ENCODE data around the gene CYP21A2.
"Not testable (repeated sequence)": the region's sequence is repeated elsewhere in the genome, so short reads cannot be mapped to it uniquely, and the experiment has no call there.

CYP21A2 gene

DNA sequence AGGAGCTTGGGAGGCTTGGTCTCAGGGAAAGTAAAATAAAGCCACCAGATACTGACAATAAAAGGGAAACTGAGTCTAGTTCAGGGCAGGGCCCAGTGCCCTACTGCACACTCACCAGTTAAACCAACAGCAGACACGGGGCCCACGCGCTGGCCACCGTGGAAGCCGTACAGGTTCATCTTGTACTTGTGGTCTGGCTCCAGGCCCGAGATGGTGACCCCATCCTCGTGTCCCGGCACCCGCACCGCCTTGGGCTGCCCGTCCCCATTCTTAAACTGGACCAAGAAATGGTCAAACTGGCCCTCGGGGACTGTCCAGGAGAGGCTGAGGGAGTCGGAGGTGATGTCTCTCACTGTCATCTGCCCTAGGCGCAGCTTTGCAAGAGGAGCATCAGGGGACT, 26.5 kb downstream of the CYP21A2 start:
- Histone ChIP-seq H3K4me3 (ENCODE audit: low read length) (no peak overlapping the region), H3K4me1 (ENCODE audit: control insufficient read depth, low read depth, low read length) (no peaks in the 10 kb centered on the region), H3K36me3 (ENCODE audit: control insufficient read depth, low read depth, low read length) (no peaks in the 10 kb centered on the region), H3K27ac (ENCODE audit: low read length) (no peak overlapping the region), H3K9ac (ENCODE audit: low read length) (no peak overlapping the region), H3K9me3 (ENCODE audit: control insufficient read depth, low read depth, low read length) (no peaks in the 10 kb centered on the region), H3K27me3 (ENCODE audit: control insufficient read depth, insufficient read depth, low read length) (no peaks in the 10 kb centered on the region)

DNA sequence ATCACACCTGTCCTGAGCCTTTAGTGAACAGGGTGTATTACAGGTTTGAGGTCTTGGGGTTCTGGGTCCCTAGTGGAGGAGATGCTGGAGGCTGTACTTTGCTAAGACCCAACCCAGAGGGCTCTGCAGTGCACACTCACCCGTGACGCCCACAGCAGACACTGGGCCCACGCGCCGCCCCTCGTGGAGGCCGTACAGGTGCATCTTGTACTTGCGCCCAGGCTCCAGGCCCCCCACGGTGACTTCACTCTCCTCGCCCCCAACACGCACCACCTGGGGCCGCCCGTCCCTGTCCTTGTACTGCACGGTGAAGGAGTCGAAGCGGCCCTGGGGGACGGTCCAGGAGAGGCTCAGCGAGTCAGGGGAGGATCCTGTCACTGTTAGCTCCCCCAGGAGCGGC, 29.3 kb downstream of the CYP21A2 start:
- H3K27me3 ChIP-seq (ENCODE audit: control insufficient read depth, insufficient read depth, low read length); H3K4me1 ChIP-seq (ENCODE audit: control insufficient read depth, low read depth, low read length); H3K36me3 ChIP-seq (ENCODE audit: control insufficient read depth, low read depth, low read length); H3K4me3 ChIP-seq (ENCODE audit: low read length); H3K9me3 ChIP-seq (ENCODE audit: control insufficient read depth, low read depth, low read length); H3K9ac ChIP-seq (ENCODE audit: low read length); H3K27ac ChIP-seq (ENCODE audit: low read length): not testable (repeated sequence)

DNA sequence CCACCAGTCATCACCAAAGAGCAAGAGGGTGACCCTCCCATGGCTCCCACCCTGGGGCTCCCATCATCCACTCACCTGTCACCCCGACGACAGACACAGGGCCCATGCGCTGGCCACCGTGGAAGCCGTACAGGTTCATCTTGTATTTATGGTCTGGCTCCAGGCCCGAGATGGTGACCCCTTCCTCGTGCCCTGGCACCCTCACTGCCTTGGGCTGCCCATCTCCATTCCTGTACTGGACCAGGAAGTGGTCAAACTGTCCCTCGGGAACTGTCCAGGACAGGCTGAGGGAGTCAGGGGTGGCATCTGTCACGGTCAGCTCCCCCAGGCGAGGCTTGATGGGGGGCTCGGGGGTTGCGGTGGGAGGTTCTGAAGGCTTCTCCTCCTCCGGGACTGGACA, 30.1 kb downstream of the CYP21A2 start:
- H3K27me3 ChIP-seq (ENCODE audit: control insufficient read depth, insufficient read depth, low read length); H3K9ac ChIP-seq (ENCODE audit: low read length); H3K4me1 ChIP-seq (ENCODE audit: control insufficient read depth, low read depth, low read length); H3K9me3 ChIP-seq (ENCODE audit: control insufficient read depth, low read depth, low read length); H3K27ac ChIP-seq (ENCODE audit: low read length); H3K36me3 ChIP-seq (ENCODE audit: control insufficient read depth, low read depth, low read length); H3K4me3 ChIP-seq (ENCODE audit: low read length): not testable (repeated sequence)

DNA sequence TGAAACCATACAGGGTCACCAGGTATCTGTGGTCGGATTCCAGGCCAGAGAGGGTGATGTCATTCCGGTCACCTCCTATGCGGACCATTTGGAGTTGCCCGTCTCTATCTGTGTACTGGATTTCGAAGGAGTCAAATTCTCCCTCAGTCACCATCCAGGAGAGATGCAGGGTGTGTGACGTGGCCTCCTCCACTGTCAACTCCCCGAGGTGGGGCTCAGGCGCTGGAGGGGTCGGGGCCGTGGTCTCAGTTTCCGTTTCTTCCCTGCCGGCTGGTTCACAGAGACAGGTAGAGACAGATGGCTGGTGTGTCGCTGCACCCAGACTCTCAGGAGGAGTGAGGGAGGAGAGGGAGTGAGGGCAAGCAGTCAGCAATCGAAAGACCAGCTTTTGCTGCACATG, 30.7 kb downstream of the CYP21A2 start:
- Histone ChIP-seq H3K4me1 (ENCODE audit: control insufficient read depth, low read depth, low read length) (peaks cover 7% of the 10 kb centered on the region), H3K36me3 (ENCODE audit: control insufficient read depth, low read depth, low read length) (no peaks in the 10 kb centered on the region), H3K9me3 (ENCODE audit: control insufficient read depth, low read depth, low read length) (no peaks in the 10 kb centered on the region), H3K27ac (ENCODE audit: low read length) (no peak overlapping the region), H3K27me3 (ENCODE audit: control insufficient read depth, insufficient read depth, low read length) (no peaks in the 10 kb centered on the region), H3K9ac (ENCODE audit: low read length) (no peak overlapping the region), H3K4me3 (ENCODE audit: low read length) (no peak overlapping the region)

DNA sequence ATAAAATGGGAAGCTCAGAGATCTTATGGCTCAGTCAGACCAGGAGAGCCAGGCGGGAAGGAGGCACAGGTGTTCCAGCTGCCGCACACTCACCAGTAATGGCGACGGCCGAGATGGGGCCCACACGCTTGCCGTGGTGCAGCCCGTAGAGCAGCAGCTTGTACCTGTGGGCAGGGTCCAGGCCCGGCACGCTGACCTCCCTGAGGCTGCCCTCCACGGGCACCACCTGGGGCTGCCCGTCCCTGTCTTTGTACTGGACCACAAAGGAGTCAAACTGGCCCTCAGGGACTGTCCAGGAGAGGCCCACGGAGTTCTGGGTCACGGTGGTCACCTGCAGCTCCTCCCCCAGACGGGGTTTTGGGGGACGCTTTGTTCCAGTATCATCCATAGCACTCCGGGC, 31.2 kb downstream of the CYP21A2 start:
- Histone ChIP-seq H3K9ac (ENCODE audit: low read length) (no peak overlapping the region), H3K27me3 (ENCODE audit: control insufficient read depth, insufficient read depth, low read length) (no peaks in the 10 kb centered on the region), H3K36me3 (ENCODE audit: control insufficient read depth, low read depth, low read length) (no peaks in the 10 kb centered on the region), H3K27ac (ENCODE audit: low read length) (no peak overlapping the region), H3K4me3 (ENCODE audit: low read length) (no peak overlapping the region), H3K9me3 (ENCODE audit: control insufficient read depth, low read depth, low read length) (no peaks in the 10 kb centered on the region), H3K4me1 (ENCODE audit: control insufficient read depth, low read depth, low read length) (peaks cover 7% of the 10 kb centered on the region)

DNA sequence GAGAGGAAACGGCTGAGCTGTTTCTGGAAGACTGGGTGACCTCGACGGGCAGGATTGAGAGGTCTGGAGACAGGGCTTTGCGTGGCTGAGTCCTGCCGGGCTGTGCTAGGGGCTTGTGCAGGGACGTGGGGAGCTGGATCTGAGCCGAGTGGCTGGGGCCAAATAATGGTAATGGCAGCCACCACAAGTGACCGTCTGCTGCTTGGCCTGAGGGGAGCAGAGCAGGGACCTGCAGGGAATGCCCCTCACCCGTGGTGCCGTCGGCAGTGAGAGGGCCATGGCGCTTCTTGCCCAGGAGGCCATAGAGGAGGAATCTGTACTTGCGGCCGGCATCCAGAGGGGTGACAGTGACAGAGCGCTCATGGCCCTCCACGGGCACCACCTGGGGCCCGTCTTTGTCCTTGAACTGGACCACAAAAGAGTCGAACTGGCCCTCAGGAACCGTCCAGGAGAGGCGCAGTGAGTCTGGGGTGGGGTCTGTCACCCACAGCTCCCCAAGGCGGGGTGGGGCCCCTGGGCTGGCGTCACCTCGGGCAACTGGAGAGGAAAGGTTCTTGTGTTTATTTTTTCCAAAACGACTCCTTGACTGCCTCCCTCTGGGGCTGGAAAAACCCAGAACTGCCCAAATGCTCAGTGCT, 31.8 kb downstream of the CYP21A2 start:
- H3K9ac ChIP-seq (ENCODE audit: low read length): no peak overlapping the region
- H3K9me3 ChIP-seq (ENCODE audit: control insufficient read depth, low read depth, low read length): no peaks in the 10 kb centered on the region
- H3K4me1 ChIP-seq (ENCODE audit: control insufficient read depth, low read depth, low read length): peaks cover 7% of the 10 kb centered on the region
- no peak overlapping the region for H3K27ac ChIP-seq (ENCODE audit: low read length)
- no peak overlapping the region for H3K4me3 ChIP-seq (ENCODE audit: low read length)
- no peaks in the 10 kb centered on the region for H3K27me3 ChIP-seq (ENCODE audit: control insufficient read depth, insufficient read depth, low read length)
- no peaks in the 10 kb centered on the region for H3K36me3 ChIP-seq (ENCODE audit: control insufficient read depth, low read depth, low read length)

DNA sequence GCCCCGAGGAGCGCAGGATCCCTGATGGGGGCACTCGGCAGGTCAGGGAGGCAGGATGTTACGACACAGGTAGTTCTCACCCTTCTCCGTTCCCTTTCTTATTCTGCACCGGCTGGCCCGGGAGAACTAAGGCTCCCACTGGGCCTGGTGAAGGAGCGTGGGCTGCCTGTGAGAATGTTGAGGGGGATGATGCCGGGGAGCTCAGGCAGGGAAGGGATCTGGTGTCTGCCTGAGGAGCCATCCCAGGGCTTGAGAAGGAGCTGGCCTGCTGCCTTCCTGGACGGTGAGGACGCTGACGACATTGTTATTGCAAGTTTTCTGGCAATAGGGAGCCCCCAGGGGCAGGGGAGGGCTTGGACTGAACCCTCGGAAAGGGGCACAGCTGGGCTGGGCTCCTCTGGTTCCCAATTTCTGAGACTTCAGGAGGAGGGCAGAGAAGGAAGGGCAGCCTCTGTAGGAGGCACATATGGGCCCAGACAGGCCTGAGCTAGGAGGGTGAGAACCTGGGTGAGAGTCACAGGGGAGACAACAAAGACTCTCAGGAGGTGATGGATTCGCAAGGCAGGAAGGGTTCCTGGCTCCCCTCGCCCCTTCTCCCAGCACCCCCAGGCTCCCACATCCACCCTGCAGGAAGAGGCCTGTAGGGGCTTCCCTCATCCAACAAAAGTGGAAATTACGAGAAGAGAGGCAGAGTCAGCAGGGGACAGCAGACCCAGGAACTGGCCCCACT, 32.8 kb downstream of the CYP21A2 start:
- H3K9me3 ChIP-seq (ENCODE audit: control insufficient read depth, low read depth, low read length): no peaks in the 10 kb centered on the region
- H3K4me3 ChIP-seq (ENCODE audit: low read length): no peak overlapping the region
- no peak overlapping the region for H3K27ac ChIP-seq (ENCODE audit: low read length)
- no peaks in the 10 kb centered on the region for H3K27me3 ChIP-seq (ENCODE audit: control insufficient read depth, insufficient read depth, low read length)
- peaks cover 7% of the 10 kb centered on the region for H3K4me1 ChIP-seq (ENCODE audit: control insufficient read depth, low read depth, low read length)
- no peaks in the 10 kb centered on the region for H3K36me3 ChIP-seq (ENCODE audit: control insufficient read depth, low read depth, low read length)
- no peak overlapping the region for H3K9ac ChIP-seq (ENCODE audit: low read length)

DNA sequence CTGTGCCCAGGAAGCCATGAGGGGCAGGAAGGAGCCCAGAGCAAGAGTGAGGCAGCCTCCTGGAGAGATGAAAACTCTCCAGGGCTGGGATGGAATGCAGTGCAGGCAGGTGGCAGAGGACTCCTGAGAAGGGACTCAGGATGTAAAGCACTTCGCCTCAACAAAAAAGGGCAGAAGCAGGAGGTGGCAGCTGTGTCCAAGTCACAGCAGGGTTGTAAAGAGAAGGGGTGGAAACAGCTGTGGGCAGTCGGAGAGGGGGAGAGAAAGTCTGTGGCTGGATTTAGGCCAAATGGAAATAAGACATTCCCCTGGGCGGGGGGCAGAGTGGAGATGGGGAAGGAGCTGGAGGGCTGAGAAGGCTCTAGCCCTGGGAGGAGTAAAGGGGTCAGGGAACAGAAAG, 34.9 kb downstream of the CYP21A2 start:
- H3K27ac ChIP-seq (ENCODE audit: low read length): no peak overlapping the region

DNA sequence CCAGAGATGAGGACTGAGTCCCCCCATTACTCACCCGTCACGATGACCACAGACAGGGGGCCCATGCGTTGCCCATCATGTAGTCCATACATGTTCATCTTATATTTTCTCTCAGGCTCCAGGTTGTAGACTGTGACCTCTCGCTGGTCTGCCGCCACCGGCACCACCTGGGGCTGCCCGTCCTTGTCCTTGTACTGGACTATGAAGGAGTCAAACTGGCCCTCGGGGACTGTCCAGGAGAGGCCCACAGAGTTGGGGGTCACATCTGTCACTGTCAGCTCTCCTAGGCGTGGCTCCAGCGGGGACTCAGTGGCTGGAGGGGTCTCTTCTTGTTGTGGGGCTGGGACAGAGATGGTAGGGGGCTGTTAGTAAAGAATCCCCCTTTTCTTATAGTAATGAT, 35.4 kb downstream of the CYP21A2 start:
- no peaks in the 10 kb centered on the region for H3K36me3 ChIP-seq (ENCODE audit: control insufficient read depth, low read depth, low read length)
- no peaks in the 10 kb centered on the region for H3K27me3 ChIP-seq (ENCODE audit: control insufficient read depth, insufficient read depth, low read length)
- peaks cover 7% of the 10 kb centered on the region for H3K4me1 ChIP-seq (ENCODE audit: control insufficient read depth, low read depth, low read length)
- H3K4me3 ChIP-seq (ENCODE audit: low read length): no peak overlapping the region
- H3K9ac ChIP-seq (ENCODE audit: low read length): no peak overlapping the region
- H3K9me3 ChIP-seq (ENCODE audit: control insufficient read depth, low read depth, low read length): no peaks in the 10 kb centered on the region
- no peak overlapping the region for H3K27ac ChIP-seq (ENCODE audit: low read length)

More for the DNA sequence above, 34.9 kb downstream of the CYP21A2 start:
- Histone ChIP-seq H3K4me3 (ENCODE audit: low read length) (no peak overlapping the region), H3K9ac (ENCODE audit: low read length) (no peak overlapping the region), H3K4me1 (ENCODE audit: control insufficient read depth, low read depth, low read length) (peaks cover 7% of the 10 kb centered on the region), H3K27me3 (ENCODE audit: control insufficient read depth, insufficient read depth, low read length) (no peaks in the 10 kb centered on the region), H3K9me3 (ENCODE audit: control insufficient read depth, low read depth, low read length) (no peaks in the 10 kb centered on the region), H3K36me3 (ENCODE audit: control insufficient read depth, low read depth, low read length) (no peaks in the 10 kb centered on the region)

DNA sequence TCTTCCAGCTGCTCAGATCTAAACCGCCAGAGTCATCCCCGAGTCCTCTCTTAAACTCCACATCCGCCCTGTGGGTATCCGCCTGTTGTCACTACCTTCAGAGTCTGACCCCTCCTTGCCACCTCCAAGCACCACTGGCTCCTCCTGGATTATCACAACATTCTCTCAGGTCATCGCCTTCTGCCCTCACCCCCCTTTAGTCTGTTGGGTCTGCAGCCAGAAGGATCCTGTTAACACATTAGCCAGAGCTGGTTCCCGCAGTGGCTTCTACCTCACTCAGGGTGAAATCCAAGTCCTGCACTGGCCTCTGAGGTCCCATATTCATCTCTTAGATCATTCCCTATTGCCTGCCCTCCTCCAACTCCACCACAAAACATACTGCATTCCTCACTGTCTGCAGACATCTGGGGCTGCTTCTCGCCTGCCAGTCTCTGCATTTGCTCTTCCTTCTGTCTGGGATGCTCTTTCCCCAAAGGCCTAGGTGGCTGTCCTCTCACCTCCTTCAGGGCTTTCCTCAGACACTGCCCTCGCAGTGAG, 36.8 kb downstream of the CYP21A2 start:
- Histone ChIP-seq H3K27ac (ENCODE audit: low read length) (no peak overlapping the region), H3K27me3 (ENCODE audit: control insufficient read depth, insufficient read depth, low read length) (no peaks in the 10 kb centered on the region)

DNA sequence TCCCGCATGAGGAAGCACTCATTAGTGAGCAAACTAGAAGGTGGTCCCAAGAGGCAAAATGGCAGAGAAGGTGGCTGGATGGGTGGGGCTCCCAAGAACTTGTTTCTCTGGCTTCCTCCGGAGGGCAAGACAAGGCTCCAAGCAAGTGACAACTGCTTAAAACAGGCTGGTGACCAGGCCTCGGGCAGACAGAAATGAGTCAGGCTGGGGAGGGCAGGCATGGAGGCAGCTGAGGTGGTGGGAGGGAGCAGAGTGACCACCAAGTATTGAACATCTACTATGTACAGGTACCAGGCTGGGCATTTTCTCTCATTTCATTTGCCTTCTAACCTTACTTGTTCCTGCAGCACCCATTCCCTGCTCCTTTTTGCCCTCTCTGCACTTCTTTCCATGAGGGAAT, 37.6 kb downstream of the CYP21A2 start:
- Histone ChIP-seq H3K9me3 (ENCODE audit: control insufficient read depth, low read depth, low read length) (no peaks in the 10 kb centered on the region), H3K9ac (ENCODE audit: low read length) (no peak overlapping the region), H3K27ac (ENCODE audit: low read length) (no peak overlapping the region), H3K36me3 (ENCODE audit: control insufficient read depth, low read depth, low read length) (no peaks in the 10 kb centered on the region), H3K4me3 (ENCODE audit: low read length) (no peak overlapping the region), H3K4me1 (ENCODE audit: control insufficient read depth, low read depth, low read length) (peaks cover 4% of the 10 kb centered on the region), H3K27me3 (ENCODE audit: control insufficient read depth, insufficient read depth, low read length) (no peaks in the 10 kb centered on the region)

More for the DNA sequence above, 36.8 kb downstream of the CYP21A2 start:
- H3K36me3 ChIP-seq (ENCODE audit: control insufficient read depth, low read depth, low read length): no peaks in the 10 kb centered on the region
- no peaks in the 10 kb centered on the region for H3K9me3 ChIP-seq (ENCODE audit: control insufficient read depth, low read depth, low read length)
- H3K9ac ChIP-seq (ENCODE audit: low read length): no peak overlapping the region
- H3K4me1 ChIP-seq (ENCODE audit: control insufficient read depth, low read depth, low read length): peaks cover 7% of the 10 kb centered on the region
- H3K4me3 ChIP-seq (ENCODE audit: low read length): no peak overlapping the region

DNA sequence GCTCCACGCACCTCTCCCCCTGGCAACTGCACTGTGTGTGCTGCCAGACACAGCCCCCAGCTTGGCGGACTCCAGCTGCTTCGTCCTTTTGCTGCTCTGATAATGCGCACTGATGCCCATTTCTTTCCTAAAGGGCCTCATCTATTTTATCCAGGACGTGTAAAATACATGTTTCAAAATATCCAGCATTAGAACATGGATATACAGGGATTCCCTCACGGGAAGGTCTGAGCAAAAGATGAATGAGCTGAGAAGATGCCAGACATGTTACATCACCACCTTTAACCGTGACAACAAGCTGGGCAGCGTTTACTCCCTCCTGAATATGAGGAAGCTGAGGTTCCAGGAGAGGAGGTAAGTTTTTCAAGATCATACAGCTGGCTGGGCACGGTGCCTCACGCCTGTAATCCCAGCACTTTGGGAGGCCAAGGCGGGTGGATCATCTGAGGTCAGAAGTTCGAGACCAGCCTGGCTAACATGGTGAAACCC, 38.1 kb downstream of the CYP21A2 start:
- Histone ChIP-seq H3K9me3 (ENCODE audit: control insufficient read depth, low read depth, low read length) (no peaks in the 10 kb centered on the region), H3K27ac (ENCODE audit: low read length) (no peak overlapping the region), H3K4me1 (ENCODE audit: control insufficient read depth, low read depth, low read length) (no peaks in the 10 kb centered on the region), H3K4me3 (ENCODE audit: low read length) (no peak overlapping the region), H3K36me3 (ENCODE audit: control insufficient read depth, low read depth, low read length) (no peaks in the 10 kb centered on the region), H3K9ac (ENCODE audit: low read length) (no peak overlapping the region), H3K27me3 (ENCODE audit: control insufficient read depth, insufficient read depth, low read length) (no peaks in the 10 kb centered on the region)

All from iPS-18a (cell line).